Measurements from ENCODE around the gene CDS2. TPM values are rescaled to one million over a fixed set of nuclear protein-coding genes. Genes with fewer than 3 reads are reported as not detected.
A peak's percentile ranks its signal among the peaks of the same experiment; 100 is the strongest.

Gene CDS2
- total RNA-seq, 2 experiments from 2014 or later, result 16.6 to 42.8 TPM

GRCh38 chr20:5146099-5146668 lies 19.4 kb downstream of the CDS2 start:
- peaks cover 42% of the 10 kb centered on the region for H3K4me1 ChIP-seq (ENCODE audit: insufficient read depth, low read length, poor library complexity, severe bottlenecking)
- intact Hi-C loops (cut with micrococcal nuclease; ENCODE audit: unreplicated experiment), result no loop called here
- H3K9me3 ChIP-seq (ENCODE audit: low read length), result no peaks in the 10 kb centered on the region
- ChIA-PET CTCF (ENCODE audit: unreplicated experiment) (no interaction called here), POLR2A (interaction anchor here (0.7 to 1.1 kb wide), 3 partner anchors 12 to 25 kb away, joined by 4 read pairs; partner anchors contain the start of gene CDS2)
- no peak overlapping the region for H3K27ac ChIP-seq (ENCODE audit: low read depth, low read length, poor library complexity, severe bottlenecking)
- H3K9me2 ChIP-seq (ENCODE audit: insufficient read depth, low read length), result no peaks in the 10 kb centered on the region
- no peaks in the 10 kb centered on the region for H4K20me1 ChIP-seq (ENCODE audit: insufficient read depth, low read length)
- DNase-seq (ENCODE audit: low spot score), result no peak
- H3K79me2 ChIP-seq (ENCODE audit: insufficient read depth, low read depth, low read length), result peaks cover 49% of the 10 kb centered on the region; the same call in 1 of the 2 replicates
- peak overlapping the region; percentile 56 for H3K4me2 ChIP-seq (ENCODE audit: low read length)
- no TSS peak for BruUV-seq (replicated peaks)
- H3K4me3 ChIP-seq (ENCODE audit: low read depth, low read length, poor library complexity, severe bottlenecking), result no peak overlapping the region
- no peak for TF ChIP-seq CTCF (conservative IDR thresholded peaks at IDR 0.05; ENCODE audit: low read length)
- no peak for TF ChIP-seq EZH2phosphoT487 (IDR thresholded peaks at IDR 0.05; ENCODE audit: borderline replicate concordance, low read depth, low read length)
- no peak overlapping the region for H2AFZ ChIP-seq (ENCODE audit: low read length)
- no peaks in the 10 kb centered on the region for H3K36me3 ChIP-seq (ENCODE audit: insufficient read depth, low read length)

- no TSS peak for BruUV-seq (replicated peaks)
- Histone ChIP-seq H3K9me3 (ENCODE audit: low read length) (no peaks in the 10 kb centered on the region), H3K27ac (ENCODE audit: low read depth, low read length, poor library complexity, severe bottlenecking) (no peak overlapping the region), H3K4me1 (ENCODE audit: insufficient read depth, low read length, poor library complexity, severe bottlenecking) (peaks cover 43% of the 10 kb centered on the region), H3K79me2 (ENCODE audit: insufficient read depth, low read depth, low read length) (peaks cover 50% of the 10 kb centered on the region; the same call in 1 of the 2 replicates), H3K4me3 (ENCODE audit: low read depth, low read length, poor library complexity, severe bottlenecking) (no peak overlapping the region), H3K9me2 (ENCODE audit: insufficient read depth, low read length) (no peaks in the 10 kb centered on the region), H2AFZ (ENCODE audit: low read length) (no peak overlapping the region), H3K4me2 (ENCODE audit: low read length) (peak overlapping the region; percentile 24; the same call in 1 of the 2 replicates), H4K20me1 (ENCODE audit: insufficient read depth, low read length) (no peaks in the 10 kb centered on the region), H3K36me3 (ENCODE audit: insufficient read depth, low read length) (no peaks in the 10 kb centered on the region)
- CTCF ChIA-PET (ENCODE audit: unreplicated experiment), result no interaction called here
- DNase-seq (ENCODE audit: low spot score), result no peak
- TF ChIP-seq EZH2phosphoT487 (IDR thresholded peaks at IDR 0.05; ENCODE audit: borderline replicate concordance, low read depth, low read length) (no peak), CTCF (conservative IDR thresholded peaks at IDR 0.05; ENCODE audit: low read length) (no peak)
- POLR2A ChIA-PET, result interaction anchor here (0.7 to 1.1 kb wide), 7 partner anchors 10 to 21 kb away, joined by 3 to 4 read pairs (median 3); partner anchors contain the start of gene CDS2
- intact Hi-C loops (cut with micrococcal nuclease; ENCODE audit: unreplicated experiment), result no loop called here
These were observed 20.2 kb downstream of the CDS2 start for GRCh38 chr20:5146871-5147592.

- Histone ChIP-seq H4K20me1 (ENCODE audit: insufficient read depth, low read length) (no peaks in the 10 kb centered on the region), H3K79me2 (ENCODE audit: insufficient read depth, low read depth, low read length) (peaks cover 44% of the 10 kb centered on the region; the same call in 1 of the 2 replicates), H3K4me1 (ENCODE audit: insufficient read depth, low read length, poor library complexity, severe bottlenecking) (peaks cover 39% of the 10 kb centered on the region), H3K36me3 (ENCODE audit: insufficient read depth, low read length) (0 out of 2 replicates have a peak, but pooled peaks cover 7% of the 10 kb centered on the region), H3K9me2 (ENCODE audit: insufficient read depth, low read length) (no peaks in the 10 kb centered on the region), H3K4me3 (ENCODE audit: low read depth, low read length, poor library complexity, severe bottlenecking) (no peak overlapping the region), H2AFZ (ENCODE audit: low read length) (no peak overlapping the region), H3K27ac (ENCODE audit: low read depth, low read length, poor library complexity, severe bottlenecking) (no peak overlapping the region), H3K9me3 (ENCODE audit: low read length) (no peaks in the 10 kb centered on the region), H3K4me2 (ENCODE audit: low read length) (no peak overlapping the region)
- ChIA-PET CTCF (ENCODE audit: unreplicated experiment) (no interaction called here), POLR2A (interaction anchor here (0.8 kb wide), 1 partner anchor 35 kb away, joined by 3 read pairs; no protein-coding TSS in a partner anchor)
- TF ChIP-seq CTCF (conservative IDR thresholded peaks at IDR 0.05; ENCODE audit: low read length) (no peak), EZH2phosphoT487 (IDR thresholded peaks at IDR 0.05; ENCODE audit: borderline replicate concordance, low read depth, low read length) (no peak)
- intact Hi-C loops (cut with micrococcal nuclease; ENCODE audit: unreplicated experiment), result no loop called here
- DNase-seq (ENCODE audit: low spot score), result no peak
- no TSS peak for BruUV-seq (replicated peaks)
These were observed 21.8 kb downstream of the CDS2 start for GRCh38 chr20:5148581-5148980.

Data from OCI-LY7 (cell line).